ENCODE measurements around the gene ZNF888. TPM values are rescaled to one million over a fixed set of nuclear protein-coding genes. Genes with fewer than 3 reads are reported as not detected.
"Not testable (repeated sequence)": the region's sequence is repeated elsewhere in the genome, so short reads cannot be mapped to it uniquely, and the experiment has no call there.

The ZNF888 gene
- polyA plus RNA-seq, 2 of the 4 experiments (the other 2 are of a cell fraction) = not detected

DNA sequence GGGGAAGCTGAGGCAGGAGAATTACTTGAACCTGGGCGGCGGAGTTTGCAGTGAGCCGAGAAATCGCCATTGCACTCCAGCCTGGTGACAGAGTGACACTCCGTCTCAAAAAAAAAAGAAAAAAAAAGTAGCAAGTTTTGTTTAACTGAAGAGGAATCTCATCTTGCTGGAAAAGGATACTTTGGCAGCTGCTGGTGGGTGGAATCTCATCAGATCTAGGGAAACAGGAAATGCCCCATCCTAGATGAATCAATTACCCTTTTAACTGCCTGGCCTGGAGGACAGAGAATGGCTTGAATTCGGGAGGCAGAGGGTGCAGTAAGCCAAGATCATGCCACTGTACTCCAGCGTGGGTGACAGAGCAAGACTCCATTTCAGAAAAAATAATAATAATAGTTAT is 34.2 kb downstream of the ZNF888 start:
- CTCF ChIA-PET = interaction anchor here (0.7 kb wide), 1 partner anchor 605 kb away, joined by 4 read pairs; no protein-coding TSS in a partner anchor
- WGBS (ENCODE audit: missing lambda C conversion rate) = 35% methylated on average over 7 of the region's 7 CpGs
- ATAC-seq (no peak), FAIRE-seq (no peak), DNase-seq (ENCODE audit: low read depth in 1 of 2, low spot score in 1 of 2) (no peak)
- TF ChIP-seq NPAS2 (CRISPR knock-in tag; IDR thresholded peaks at IDR 0.05; ENCODE audit: borderline replicate concordance) (no peak), CHD2 (IDR thresholded peaks at IDR 0.05; ENCODE audit: low read length, partially characterized antibody) (no peak), FOXS1 (CRISPR knock-in tag; IDR thresholded peaks at IDR 0.05) (no peak), TFCP2L1 (CRISPR knock-in tag; IDR thresholded peaks at IDR 0.05) (no peak), MAFK (IDR thresholded peaks at IDR 0.05; ENCODE audit: partially characterized antibody) (no peak), RCOR1 (IDR thresholded peaks at IDR 0.05; ENCODE audit: low read depth, low read length) (no peak), MAZ (IDR thresholded peaks at IDR 0.05; ENCODE audit: borderline replicate concordance, low read depth, low read length) (no peak), POLR2AphosphoS2 (conservative IDR thresholded peaks at IDR 0.05; ENCODE audit: low read length) (no peak)
- H3K4me3 ChIP-seq = no peak overlapping the region
- POLR2A ChIA-PET = no interaction called here
- H3K4me2 ChIP-seq = no peak overlapping the region
- no peaks in the 10 kb centered on the region for H3K4me1 ChIP-seq
- peaks cover 55% of the 10 kb centered on the region for H3K9me3 ChIP-seq
- H3K27ac ChIP-seq = no peak overlapping the region

DNA sequence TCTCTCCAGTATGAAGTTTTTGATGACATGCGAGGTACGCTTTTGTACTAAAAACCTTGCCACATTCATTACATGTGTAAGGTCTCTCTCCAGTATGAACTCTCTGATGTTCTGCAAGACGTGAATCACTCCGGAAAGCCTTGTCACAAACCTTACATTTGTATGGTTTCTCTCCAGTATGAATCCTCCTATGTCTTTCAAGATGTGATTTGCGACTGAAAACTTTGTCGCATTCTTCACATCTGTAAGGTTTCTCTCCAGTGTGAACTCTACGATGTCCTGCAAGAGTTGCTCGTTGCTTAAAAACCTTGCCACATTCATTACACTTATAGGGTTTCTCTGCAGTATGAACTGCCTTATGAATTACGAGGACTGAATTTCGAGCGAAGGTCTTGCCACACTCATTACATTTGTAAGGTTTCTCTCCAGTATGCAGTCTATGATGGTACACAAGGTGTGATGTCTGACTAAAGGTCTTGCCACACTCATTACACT is 42.3 kb downstream of the ZNF888 start:
- ATAC-seq (no peak), DNase-seq (ENCODE audit: low read depth in 1 of 2, low spot score in 1 of 2) (no peak), FAIRE-seq (no peak)
- Histone ChIP-seq H3K9me3 (peaks cover 77% of the 10 kb centered on the region), H3K27ac (no peak overlapping the region), H3K4me1 (no peaks in the 10 kb centered on the region), H3K4me2 (no peak overlapping the region), H3K4me3 (no peak overlapping the region)
- CTCF ChIA-PET = no interaction called here
- WGBS (ENCODE audit: missing lambda C conversion rate) = 43% methylated on average over 11 of the region's 11 CpGs
- no peak for TF ChIP-seq JUN (IDR thresholded peaks at IDR 0.05)
- no peak for TF ChIP-seq HOXB13 (CRISPR knock-in tag; IDR thresholded peaks at IDR 0.05; ENCODE audit: low read depth)
- TF ChIP-seq GATA3 (IDR thresholded peaks at IDR 0.05; ENCODE audit: borderline replicate concordance) = no peak
- TF ChIP-seq POLR2AphosphoS2 (conservative IDR thresholded peaks at IDR 0.05; ENCODE audit: low read length) = no peak
- TF ChIP-seq EHMT2 (IDR thresholded peaks at IDR 0.05; ENCODE audit: low read depth) = no peak
- no peak for TF ChIP-seq RFX5 (IDR thresholded peaks at IDR 0.05)
- TF ChIP-seq, protein P1, sequence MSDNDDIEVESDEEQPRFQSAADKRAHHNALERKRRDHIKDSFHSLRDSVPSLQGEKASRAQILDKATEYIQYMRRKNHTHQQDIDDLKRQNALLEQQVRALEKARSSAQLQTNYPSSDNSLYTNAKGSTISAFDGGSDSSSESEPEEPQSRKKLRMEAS (IDR thresholded peaks at IDR 0.05) = no peak
- no peak for TF ChIP-seq RAD21 (conservative IDR thresholded peaks at IDR 0.05 in 1 of 2, IDR thresholded peaks at IDR 0.05 in 1 of 2)
- TF ChIP-seq HOXB5 (CRISPR knock-in tag; IDR thresholded peaks at IDR 0.05) = no peak
- no peak for TF ChIP-seq CHD4 (IDR thresholded peaks at IDR 0.05; ENCODE audit: borderline replicate concordance)
- no peak for TF ChIP-seq SMC3 (IDR thresholded peaks at IDR 0.05)
- no peak for TF ChIP-seq ZNF302 (CRISPR knock-in tag; IDR thresholded peaks at IDR 0.05)
- no peak for TF ChIP-seq FOSB (CRISPR knock-in tag; IDR thresholded peaks at IDR 0.05)
- POLR2A ChIA-PET = no interaction called here

- H3K4me1 ChIP-seq; H3K4me3 ChIP-seq; H3K4me2 ChIP-seq; H3K27ac ChIP-seq; ATAC-seq; POLR2A ChIA-PET; CTCF ChIA-PET; DNase-seq (ENCODE audit: low read depth in 1 of 2, low spot score in 1 of 2); FAIRE-seq: not testable (repeated sequence)
- peaks cover 35% of the 10 kb centered on the region for H3K9me3 ChIP-seq
- 1% methylated on average over 6 of the region's 6 CpGs for WGBS (ENCODE audit: missing lambda C conversion rate)
Observed at GRCh38 chr19:52872996-52873395, 50.2 kb downstream of the ZNF888 start.

- FAIRE-seq (no peak), DNase-seq (ENCODE audit: low read depth in 1 of 2, low spot score in 1 of 2) (no peak), ATAC-seq (no peak)
- no peaks in the 10 kb centered on the region for H3K4me1 ChIP-seq
- no peak overlapping the region for H3K27ac ChIP-seq
- H3K9me3 ChIP-seq = peaks cover 43% of the 10 kb centered on the region
- H3K4me2 ChIP-seq = no peak overlapping the region
- CTCF ChIA-PET = no interaction called here
- POLR2A ChIA-PET = no interaction called here
- H3K4me3 ChIP-seq = no peak overlapping the region
- TF ChIP-seq JUN (IDR thresholded peaks at IDR 0.05) (no peak), HOXA7 (CRISPR knock-in tag; IDR thresholded peaks at IDR 0.05) (no peak), TFCP2L1 (CRISPR knock-in tag; IDR thresholded peaks at IDR 0.05) (no peak), PBX3 (IDR thresholded peaks at IDR 0.05) (no peak)
- WGBS (ENCODE audit: missing lambda C conversion rate) = 25% methylated on average over 3 of the region's 3 CpGs
Observed at GRCh38 chr19:52871466-52871865, 51.8 kb downstream of the ZNF888 start.

- ATAC-seq; FAIRE-seq; DNase-seq (ENCODE audit: low read depth in 1 of 2, low spot score in 1 of 2); H3K27ac ChIP-seq; H3K4me2 ChIP-seq; POLR2A ChIA-PET; H3K4me3 ChIP-seq; H3K4me1 ChIP-seq: not testable (repeated sequence)
- CTCF ChIA-PET = interaction anchor here (0.6 kb wide), 1 partner anchor 158 kb away, joined by 3 read pairs; no protein-coding TSS in a partner anchor
- 68% methylated on average over 11 of the region's 11 CpGs for WGBS (ENCODE audit: missing lambda C conversion rate)
- peaks cover 46% of the 10 kb centered on the region for H3K9me3 ChIP-seq
Observed at GRCh38 chr19:52868031-52868430, 55.2 kb downstream of the ZNF888 start.

DNA sequence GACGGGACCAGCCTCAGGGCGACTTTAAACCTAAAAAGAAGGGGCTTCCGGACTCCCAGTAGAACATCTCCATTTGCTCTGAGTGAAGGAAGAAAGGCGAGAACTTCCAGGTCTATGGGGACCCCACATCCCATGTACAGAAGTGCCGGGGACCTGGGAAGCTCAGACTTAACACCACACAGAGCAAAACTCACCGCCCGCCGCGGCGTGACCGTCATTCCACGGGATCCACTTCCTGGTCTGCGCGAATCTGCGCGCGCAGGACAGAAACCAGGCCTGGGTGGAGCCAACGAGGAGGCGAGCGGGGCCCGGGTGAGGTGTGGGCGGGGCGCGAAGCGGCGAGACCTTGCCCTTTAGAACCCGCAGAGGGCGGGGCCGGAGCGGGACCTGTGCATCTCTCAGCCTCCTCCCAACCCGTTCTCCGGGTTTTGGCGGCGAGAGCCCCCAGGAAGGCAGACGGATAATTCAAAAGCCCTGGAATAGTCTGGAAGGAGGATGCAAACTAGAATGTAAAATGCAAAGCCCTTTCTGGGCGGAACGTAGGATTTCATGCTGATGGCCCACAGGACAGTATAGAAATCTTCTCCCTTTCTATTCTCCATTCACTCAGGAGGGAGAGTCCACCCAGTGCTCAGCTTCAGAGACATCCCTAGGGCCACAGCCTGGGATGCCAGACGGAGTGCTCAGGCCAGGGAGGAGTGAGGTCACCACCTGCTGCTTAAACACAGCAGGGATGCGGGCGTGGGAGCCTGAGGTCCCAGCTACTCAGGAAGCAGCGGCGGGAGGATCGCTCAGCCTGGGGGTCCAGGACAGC is 65.6 kb downstream of the ZNF888 start, which contains the start of gene ZNF468:
TSS of gene ZNF468 (minus strand) at position 242 of the 814 bp plus-strand sequence. CDS start 3,347 bp downstream, outside the sequence.
- POLR2A ChIA-PET; H3K27ac ChIP-seq; CTCF ChIA-PET; DNase-seq (ENCODE audit: low read depth in 1 of 2, low spot score in 1 of 2); H3K4me2 ChIP-seq; H3K4me3 ChIP-seq; H3K4me1 ChIP-seq; FAIRE-seq: not testable (repeated sequence)
- peaks cover 40% of the 10 kb centered on the region for H3K9me3 ChIP-seq
- peak; percentile 50 to 88; a peak in 4 of 6 replicates for ATAC-seq
- 20% methylated on average over 28 of the region's 43 CpGs for WGBS (ENCODE audit: missing lambda C conversion rate)
